NAMALWA (cell line): ENCODE data around the gene LIN7A.
A peak's percentile ranks its signal among the peaks of the same experiment; 100 is the strongest.

Experiments
- DNase-seq: peaks from one replicate; pipeline ENCODE4 v3.0.0-alpha.2; 2015; ENCODE audit warnings: low spot score

The LIN7A gene

DNA sequence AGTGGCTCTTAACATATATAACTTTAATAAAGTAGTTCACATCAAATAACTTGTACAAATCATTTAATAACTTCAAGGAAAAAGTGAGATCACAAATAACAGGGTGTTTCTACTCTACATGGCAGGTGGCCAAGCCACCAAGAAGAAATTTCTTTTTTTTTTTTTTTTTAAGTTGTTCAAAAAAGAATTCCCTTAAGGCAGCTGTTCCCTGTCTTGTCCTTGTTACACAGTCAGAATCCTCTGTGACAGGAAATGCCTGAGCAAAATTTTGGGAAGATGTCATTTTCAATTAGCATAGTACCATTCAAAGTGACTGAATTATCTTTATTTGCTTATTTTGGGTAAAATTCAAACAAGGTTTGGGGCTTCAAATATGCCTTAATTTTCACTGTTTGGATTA lies 79.4 kb downstream of the LIN7A start:
- DNase-seq: no peak

GRCh38 chr12:80857311-80857710 lies 80.4 kb downstream of the LIN7A start:
- DNase-seq: no peak

DNA sequence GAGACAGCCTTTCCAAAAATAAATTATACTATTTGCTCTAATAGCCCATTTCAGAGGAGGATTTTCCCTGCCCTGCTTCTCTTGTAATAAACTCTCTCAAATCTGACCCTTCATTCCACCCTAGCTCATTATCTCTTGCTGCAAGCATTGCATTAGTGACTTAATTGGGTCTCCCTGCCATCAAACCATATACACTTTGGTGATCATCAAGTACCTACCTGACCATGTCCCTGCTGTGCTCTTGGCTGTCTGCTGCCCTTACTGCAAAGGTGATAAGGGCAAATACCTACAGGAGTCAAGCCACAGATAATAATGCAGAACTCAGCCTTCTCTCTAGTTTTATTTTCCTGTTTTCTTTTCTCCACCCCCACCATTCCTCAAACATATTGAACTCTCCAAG lies 88.4 kb downstream of the LIN7A start:
- DNase-seq: no peak

DNA sequence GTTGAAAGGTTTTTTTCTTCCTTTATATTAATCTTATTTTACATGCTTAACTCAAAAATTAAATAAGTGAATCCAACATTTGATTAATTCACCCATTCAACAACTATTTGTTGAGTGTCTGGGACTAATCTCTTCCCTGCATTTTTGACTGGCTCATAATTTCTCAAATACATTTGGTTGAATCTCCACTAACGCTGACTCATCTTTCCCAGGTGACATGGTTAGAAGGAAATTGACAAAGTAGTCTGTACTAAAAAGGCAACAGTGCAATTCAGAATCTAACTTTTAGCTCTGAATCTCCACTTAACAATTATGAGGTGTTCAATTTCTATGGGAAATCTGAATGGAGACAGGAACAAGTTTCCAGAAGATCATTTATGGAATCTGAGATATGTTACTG lies 88.9 kb downstream of the LIN7A start:
- no peak for DNase-seq

DNA sequence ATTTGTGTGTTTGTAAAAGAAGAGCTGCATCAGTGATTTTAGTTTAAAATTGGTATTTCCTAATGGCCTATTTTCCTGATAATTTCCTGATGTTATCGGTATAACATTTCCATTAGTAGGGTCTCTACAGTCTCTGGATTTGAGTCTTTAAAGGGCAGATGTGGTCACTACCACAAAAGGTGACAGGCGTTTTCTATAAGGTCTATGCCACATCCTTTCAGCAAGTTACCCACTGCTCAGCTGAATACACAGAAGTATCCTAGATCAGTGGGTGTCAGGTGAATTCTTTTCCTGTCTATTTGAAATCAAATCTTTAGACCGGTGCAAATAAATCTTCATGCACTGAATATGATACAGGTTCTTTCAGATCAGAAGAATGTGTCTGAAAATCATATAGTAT lies 90.2 kb downstream of the LIN7A start:
- DNase-seq: no peak

GRCh38 chr12:80846952-80847351 lies 90.8 kb downstream of the LIN7A start:
- DNase-seq: no peak

- DNase-seq: no peak
These were observed 92.1 kb downstream of the LIN7A start for GRCh38 chr12:80845639-80846038.

DNA sequence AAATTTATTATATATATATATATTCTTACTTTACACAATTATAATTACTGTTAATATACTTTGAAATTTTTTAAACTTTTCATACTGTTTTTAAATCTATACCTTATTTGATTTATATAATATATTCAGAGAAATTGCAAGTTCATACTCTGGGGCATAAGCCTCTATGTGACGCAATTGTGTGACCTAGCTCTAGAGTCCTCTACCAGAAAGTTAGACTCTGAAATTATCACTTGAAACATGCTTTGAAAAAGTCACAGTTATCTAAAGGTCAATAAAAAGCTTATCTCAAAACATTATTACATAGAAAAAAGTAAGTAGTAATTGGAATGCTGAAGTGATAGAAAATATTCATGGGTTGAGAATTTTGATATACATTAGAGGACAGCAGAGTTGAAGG lies 93.8 kb downstream of the LIN7A start:
- DNase-seq: no peak

GRCh38 chr12:80838708-80839107 lies 99.0 kb downstream of the LIN7A start:
- no peak for DNase-seq

GRCh38 chr12:80838024-80838658 lies 99.6 kb downstream of the LIN7A start:
- DNase-seq: no peak

DNA sequence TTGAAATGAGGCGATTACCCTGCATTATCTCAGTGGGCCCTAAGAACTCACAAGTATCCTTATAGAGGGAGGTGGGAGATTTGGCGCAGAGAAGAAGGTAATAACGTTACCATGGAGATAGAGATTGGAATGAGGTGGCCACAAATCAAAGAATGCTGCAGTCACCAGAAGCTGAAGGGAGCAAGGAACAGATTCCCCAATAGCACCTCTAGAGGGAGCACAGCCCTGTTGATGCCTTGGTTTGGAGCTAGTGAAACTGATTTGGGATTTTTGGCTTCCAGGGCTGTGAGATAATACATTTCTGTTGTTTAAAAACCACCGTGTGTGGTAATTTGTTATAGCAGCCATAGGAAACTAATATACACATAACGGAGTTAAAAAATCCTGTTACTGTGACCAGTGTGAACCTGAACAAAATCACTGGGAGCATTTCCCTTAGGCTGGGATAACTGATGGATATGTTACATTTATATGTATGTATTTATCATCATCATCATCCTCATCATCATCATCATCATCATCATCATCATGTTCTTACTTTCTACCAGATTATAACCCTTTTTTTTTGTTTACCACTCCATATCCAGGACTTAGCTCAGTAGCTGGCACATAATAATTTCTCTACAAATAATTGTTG lies 100.3 kb downstream of the LIN7A start:
- DNase-seq: peak; percentile 45

- no peak for DNase-seq
These were observed 103.0 kb downstream of the LIN7A start for GRCh38 chr12:80834724-80835123.

DNA sequence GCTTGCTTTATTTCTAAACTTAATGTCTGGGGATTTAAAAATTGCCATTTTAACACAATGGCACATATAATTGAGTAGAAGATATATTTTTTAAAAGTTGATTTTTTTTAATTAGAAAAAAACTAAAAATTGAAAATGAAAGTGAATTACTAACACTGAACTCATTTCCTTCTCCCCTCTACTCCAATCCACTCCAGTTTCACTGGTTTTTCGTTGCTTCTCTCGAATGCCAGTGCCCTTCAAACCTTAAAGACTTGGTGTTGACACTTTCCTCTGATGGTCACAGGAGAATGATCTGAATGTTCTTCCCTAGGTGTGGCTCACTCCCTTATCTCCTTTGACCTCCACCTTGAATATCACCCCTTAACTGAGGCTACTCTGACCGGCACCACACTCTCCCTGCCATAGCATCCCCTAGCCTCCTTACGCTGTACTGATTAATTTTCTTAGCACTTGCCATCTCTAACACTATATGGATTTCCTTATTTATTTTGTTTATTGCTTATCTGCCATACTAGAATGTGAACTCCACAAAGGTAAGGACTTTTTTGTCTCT lies 107.1 kb downstream of the LIN7A start:
- DNase-seq: no peak

DNA sequence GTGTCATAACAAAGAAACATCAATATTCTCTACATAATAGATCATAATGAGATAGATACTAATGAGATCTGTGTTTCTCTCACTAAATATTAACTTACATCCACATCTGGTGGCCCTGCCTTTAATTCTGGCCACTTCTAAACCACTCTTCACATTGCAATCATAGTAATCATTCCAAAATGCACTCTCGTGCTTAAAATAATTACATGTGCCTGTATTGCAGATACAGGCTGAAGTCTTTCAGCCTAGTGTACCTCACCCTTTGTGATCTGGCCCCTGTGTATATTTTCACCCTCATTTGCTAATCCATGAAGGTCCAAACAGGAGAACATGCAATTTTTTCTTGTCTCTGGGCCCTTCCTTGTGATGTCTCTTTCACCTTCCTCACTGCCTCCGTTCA lies 108.0 kb downstream of the LIN7A start:
- no peak for DNase-seq

GRCh38 chr12:80825506-80825905 lies 112.2 kb downstream of the LIN7A start:
- no peak for DNase-seq

GRCh38 chr12:80823393-80823792 lies 114.3 kb downstream of the LIN7A start:
- DNase-seq: no peak

GRCh38 chr12:80821513-80822000 lies 116.2 kb downstream of the LIN7A start:
- DNase-seq: peak; percentile 55

DNA sequence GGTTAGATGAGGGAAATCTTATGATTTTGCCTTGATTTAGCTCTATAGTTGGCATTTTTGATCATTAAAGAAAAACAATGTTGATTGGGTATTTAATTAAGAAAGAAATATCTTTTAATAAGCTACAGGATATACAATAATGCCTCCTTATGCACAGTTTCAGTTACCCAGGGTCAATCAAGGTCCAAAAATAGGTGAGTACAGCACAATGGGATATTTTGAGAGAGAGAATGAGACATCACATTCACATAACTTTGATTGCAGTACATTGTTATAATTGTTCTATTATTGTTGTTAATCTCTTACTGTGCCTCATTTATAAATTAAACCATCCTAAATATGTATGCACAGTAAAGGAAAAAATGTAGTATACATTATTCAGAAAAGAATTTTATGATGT lies 118.9 kb downstream of the LIN7A start:
- DNase-seq: no peak

- DNase-seq: no peak
These were observed 122.4 kb downstream of the LIN7A start for GRCh38 chr12:80815351-80815750.

DNA sequence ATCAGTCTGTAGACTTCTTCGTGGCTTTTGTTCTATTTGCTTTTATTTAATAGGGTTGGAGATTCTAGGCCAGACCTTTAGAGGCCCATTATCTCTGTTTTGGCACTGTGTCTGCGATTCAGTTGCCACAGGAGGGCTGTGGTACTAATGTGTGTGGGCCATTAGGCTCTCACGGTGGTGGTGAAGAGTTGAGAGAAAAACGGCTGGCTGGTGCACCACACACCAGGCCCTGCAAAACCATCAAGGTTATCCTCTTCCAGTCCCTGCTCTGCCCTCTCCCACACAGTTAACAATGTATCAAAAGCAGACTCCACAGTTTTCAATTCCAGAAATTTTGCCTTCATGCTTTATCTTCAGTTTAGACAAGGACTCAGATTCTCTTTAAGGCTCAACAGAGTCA lies 123.3 kb downstream of the LIN7A start:
- DNase-seq: no peak

DNA sequence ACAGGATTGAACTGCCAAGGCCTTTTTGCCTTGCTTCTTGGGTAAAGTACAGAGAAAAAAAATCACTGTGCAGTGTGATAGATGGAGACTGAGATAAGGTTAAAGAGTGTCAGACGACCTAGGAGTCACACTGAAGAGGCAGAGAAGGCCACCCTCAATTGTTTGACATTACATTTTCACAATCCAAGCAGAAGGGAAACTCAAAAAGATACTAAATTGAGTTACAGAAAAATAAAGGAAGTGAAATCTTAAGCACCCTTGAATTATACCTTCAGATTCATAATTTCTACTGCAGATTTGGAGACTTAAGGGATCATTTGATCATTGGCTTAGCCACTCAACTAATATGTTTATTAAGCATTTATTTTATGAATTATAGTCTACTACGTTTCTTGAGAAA lies 123.9 kb downstream of the LIN7A start:
- DNase-seq: no peak

DNA sequence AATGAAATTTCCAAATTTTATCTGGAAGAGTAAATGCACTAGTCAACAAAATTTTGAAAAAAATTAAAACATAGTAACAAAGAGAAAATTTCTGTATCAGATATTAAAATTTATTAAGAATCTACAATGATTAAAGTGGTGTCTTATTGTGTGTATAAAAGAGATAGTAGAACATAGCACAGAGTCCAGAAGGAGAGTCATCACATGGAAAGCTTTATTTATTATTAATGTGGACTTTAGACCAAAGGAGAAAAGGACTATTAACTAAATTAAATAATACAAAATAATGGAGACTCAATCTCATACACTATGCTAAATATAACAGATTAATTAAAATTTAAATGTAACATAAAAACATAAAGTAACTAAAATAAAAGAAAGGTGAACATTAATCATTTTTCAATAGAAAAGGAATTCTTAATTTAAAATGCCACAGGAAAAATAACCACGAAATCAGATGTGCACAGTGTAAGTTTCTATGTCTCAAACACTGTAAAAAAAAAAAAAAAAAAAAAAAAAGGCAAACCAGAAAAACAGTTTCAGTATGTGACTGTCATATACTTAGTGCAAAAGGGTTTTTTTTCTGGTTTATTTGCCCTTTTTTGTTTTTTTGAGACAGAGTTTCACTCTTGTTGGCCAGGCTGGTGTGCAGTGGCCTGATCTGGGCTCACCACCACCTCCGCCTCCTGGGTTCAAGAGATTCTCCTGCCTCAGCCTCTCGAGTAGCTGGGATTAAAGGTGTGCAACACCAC lies 125.6 kb downstream of the LIN7A start:
- no peak for DNase-seq

DNA sequence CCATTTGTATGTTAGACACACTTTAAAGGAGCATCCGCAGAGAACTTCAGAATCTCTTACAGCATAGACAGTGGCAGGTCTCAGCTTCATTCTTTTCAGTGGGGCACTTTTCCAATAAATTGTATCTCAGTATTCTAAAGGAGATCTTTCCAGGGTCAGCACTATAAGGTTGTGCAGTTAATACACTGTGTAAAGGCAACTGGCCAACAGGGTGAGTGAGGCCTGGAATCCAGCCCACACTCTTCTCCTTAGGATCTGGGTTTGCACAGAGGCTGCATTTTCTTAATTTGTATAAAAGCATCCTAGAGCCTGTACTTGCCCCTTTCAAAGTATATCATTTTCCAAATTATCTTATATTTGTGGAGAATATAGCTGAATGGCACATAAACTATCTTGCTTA lies 126.9 kb downstream of the LIN7A start:
- no peak for DNase-seq
